CMK (cell line): ENCODE data around the gene SLC6A6.
A peak's percentile ranks its signal among the peaks of the same experiment; 100 is the strongest.
"Not testable (repeated sequence)": the region's sequence is repeated elsewhere in the genome, so short reads cannot be mapped to it uniquely, and the experiment has no call there.

Source experiments
- DNase-seq: peaks from one replicate; pipeline ENCODE4 v3.0.0-alpha.2; 2010; ENCODE audit warnings: low read depth

Gene SLC6A6

GRCh38 chr3:14437705-14438104 is 35.3 kb downstream of the SLC6A6 start:
- DNase-seq = not testable (repeated sequence)

GRCh38 chr3:14438262-14438661 is 35.9 kb downstream of the SLC6A6 start:
- DNase-seq = no peak

DNA sequence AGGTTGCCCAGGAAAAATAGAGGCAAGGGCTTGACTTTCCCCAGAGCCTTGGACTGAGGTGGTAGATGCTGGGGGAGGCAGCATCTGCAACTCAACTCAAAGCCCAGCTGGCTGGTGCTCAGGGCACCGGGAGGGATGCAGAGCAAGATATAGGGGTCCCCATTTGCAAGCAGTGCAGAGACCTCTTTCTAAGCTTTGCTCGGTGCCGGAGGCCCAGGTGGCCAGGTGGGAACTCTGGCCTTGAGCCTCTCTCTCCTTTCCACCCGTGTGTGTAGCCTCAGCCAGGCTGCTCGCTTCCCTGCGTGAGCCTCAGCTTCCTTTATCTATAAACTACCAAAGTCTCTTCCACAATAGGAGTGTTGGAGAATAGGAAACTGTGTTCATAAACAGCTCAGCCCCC is 36.5 kb downstream of the SLC6A6 start:
- DNase-seq = no peak

- peak; percentile 70 for DNase-seq
These were observed 37.2 kb downstream of the SLC6A6 start for GRCh38 chr3:14439501-14440167.

- DNase-seq = no peak
These were observed 37.7 kb downstream of the SLC6A6 start for GRCh38 chr3:14440168-14440518.

DNA sequence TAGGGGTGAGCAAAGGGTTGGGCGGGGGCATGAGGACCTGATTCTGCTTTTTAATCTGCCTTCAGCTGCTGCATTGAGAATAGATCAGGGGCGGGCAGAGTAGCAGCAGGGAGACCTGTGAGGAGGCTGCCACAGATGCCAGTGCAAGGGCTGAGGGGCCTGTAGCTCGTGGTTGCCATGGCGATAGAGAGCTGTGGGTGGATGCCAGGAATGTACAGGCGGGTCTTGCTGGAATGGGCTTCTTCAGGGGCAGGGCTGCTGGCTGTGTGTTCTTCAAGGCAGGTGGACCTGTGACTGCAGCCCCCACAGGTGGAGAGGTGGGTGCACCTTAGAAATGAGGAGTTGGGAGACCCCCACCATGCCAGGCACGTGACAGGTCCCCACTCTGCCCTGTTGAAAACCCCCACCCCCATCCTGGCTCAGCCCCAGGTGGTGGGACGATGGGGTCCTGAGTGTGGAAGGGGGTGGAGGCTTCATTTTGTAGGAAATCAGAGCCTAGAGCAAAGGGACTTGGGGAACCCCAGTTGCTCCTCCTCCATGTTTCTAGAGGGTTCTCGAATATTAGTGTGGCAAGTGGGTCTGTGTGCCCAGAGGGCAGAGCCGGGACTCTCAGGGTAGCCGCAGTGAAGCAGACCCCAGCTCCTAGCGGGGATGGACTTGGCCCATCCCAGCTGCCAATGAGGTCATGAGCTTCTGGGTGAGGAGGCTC is 38.3 kb downstream of the SLC6A6 start:
- no peak for DNase-seq

GRCh38 chr3:14441240-14441919 is 39.0 kb downstream of the SLC6A6 start:
- no peak for DNase-seq

DNA sequence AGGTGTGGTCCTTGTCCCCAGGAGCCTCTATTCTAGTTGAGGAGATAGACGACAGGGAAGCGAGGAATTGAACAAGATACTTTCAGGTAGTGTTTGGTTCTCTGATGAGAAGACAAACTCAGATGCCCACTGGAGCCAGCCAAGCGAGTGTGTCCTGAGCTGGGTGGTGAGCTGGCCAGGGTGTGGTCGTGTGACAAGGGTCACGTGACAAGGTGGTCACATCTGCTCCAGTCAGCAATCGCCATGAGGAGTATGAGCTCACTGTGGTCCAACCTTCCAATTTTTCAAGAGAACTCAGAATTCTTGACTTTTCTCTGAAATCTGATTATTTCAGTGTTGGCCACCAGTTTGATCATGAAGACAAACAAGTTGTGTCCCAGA is 39.5 kb downstream of the SLC6A6 start:
- no peak for DNase-seq

DNA sequence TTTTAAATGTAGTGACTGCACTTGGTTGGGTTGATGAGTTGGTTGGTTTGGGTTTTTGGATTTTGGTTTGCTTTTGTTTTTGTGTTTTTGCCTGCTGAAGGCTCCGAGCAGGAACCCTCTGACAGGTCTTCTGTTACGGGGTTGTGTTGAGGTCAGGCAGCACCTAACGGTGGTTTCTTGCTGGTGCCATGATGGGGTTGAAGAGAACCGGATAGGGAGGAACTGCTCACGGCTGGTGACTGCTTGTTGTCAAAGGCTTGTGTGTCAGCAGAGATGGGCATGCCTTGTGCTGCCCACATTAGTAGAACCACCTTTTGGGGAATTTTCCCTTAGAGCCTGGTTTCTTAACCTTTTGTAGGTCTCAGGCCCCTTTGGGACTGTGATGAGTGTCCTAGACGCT is 42.0 kb downstream of the SLC6A6 start:
- DNase-seq = no peak

DNA sequence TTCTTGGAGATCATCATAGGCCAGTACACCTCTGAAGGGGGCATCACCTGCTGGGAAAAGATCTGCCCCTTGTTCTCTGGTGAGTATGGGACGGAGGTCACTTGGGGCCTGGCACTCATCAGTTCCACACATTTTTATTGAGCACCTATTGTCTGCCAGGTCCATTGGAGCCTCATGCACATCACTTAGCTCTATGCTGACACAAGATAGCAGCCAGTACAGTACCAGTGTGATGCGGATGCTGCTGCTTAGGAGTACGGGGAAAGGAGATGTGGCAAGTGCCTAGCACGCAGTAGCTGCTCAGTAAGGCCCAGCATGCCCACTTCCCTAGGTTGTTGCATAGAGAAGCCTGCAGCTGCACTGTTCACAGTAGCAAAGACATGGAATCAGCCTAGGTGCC is 43.4 kb downstream of the SLC6A6 start:
- DNase-seq = no peak

- no peak for DNase-seq
These were observed 44.7 kb downstream of the SLC6A6 start for GRCh38 chr3:14446988-14447570.

- no peak for DNase-seq
These were observed 45.7 kb downstream of the SLC6A6 start for GRCh38 chr3:14448063-14448462.

GRCh38 chr3:14448756-14449727 is 46.6 kb downstream of the SLC6A6 start:
- no peak for DNase-seq

GRCh38 chr3:14450506-14450905 is 48.1 kb downstream of the SLC6A6 start:
- DNase-seq = no peak

GRCh38 chr3:14450922-14451606 is 48.7 kb downstream of the SLC6A6 start:
- no peak for DNase-seq

DNA sequence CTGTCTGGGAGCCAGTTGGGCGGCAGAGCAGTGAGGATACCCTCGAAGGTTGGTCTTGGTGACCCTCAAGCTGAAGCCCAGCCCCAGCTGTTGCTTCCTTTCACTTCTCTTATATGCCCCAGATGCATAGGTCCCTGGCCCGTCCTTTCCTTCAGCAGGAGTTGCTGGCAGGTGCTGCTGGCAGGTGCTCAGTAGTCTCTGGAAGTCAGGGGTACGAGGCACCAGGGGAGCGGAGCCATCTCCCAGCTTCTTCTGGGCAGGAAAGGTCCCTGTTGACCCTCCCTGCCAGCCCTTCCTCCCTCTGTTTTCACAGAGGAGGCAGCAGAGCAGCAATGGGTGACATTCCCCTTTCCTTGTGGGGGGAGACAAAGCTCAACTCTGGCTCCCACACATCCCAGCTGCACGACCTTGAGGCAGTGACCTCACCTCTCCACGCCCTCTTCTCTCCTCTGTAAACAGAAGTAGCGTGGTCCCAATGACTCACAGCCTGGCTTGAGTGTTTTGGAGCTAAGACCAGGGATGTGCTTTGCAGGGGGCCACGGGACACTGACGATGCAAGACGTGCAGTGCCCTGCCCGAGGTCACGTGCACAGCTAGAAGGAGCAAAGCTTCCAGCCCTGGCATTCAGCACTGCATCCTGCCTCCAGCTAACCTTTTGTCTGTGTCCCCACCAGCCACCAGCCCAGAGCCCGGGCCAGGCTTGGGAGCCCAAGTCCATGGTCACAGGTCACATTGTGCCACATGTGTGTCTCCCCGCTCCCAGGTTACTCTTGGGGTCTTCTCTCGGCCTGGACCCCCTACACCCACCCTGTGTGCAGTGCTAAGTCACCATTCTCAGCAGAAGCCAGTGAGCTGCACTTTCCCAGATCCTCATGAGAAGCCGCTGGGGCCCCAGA is 49.7 kb downstream of the SLC6A6 start:
- no peak for DNase-seq

DNA sequence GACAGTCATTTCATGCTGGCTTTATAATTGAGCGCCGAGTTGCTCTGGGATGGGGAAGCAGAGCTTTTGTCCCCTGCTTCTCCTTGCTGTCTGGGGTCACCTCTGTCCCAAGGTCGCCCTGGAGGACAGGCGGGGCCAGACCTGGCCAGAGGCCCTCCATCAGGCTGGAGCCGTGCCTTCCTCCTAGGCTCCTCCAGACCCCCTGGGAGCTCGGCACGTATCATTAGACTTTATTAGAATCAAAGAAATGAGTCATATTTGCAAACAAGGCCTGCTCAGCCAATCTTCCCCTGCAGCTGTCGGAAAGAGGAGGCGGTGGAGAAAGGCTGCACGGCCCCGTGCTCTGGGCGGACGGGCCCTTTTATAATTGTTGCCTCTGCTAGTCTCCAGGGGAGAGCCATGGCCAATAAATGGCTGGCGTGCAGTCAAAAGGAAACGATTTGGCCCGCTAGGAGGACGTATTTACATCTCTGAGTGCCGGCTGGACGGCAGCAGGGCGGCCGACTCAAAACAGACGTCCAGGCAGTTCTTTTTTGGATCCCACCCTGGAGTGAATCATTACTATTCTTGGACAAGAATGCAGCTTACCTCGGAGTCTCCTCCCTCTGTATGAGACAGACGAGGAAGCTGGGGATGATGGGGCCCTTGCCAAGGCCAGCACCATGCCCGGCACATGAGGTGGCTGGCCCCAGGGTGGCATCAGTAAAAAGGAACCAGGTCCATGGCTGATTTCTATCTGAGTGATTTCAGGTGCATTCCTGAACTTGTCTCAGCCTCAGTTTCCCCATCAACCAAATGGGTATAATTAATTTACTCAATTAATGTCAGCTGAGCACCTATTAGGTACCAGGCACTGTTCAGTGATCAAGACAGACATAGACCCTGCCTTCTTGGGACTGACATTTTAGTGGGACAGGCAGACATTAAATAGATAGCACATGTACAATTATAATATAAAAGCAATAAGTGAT is 50.6 kb downstream of the SLC6A6 start:
- no peak for DNase-seq

DNA sequence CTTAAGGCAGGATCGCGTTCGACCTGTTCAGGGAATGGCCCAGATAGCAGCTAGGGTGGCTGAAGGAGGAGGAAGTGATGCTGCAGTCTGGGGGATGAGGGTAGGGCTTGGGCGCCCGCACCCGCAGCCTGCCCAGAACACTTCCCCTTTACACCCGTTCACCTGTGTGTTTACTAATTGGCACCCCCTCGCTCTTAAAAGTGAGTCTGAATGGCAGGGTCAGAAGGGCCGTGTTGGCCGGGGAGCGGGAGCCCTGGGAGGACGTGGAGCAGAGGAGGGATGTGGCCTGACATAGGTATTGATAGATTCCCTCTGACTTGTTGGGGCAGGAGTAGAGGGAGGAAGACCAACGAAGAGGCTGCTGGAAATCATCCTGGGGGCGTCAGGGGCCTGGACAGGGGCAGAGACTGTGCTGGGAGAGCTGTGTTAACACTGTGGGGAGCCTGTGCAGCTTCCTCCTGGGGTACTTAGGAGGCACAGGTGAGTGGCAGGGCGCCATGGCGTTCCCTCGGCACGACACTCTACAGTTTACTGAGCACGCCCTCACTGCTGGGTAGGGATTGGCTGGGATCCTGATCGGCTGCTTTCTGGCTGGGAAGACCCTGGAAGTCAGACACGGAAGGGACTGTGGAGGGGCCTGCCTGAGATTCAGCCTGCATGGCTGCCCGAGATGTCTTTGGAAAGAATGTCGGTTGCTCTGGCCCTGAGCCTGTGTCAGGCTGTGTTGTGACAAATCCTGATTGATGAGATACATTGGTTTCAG is 51.7 kb downstream of the SLC6A6 start:
- no peak for DNase-seq
